ENCODE data around the gene LAMC3. TPM values are rescaled to one million over a fixed set of nuclear protein-coding genes. Genes with fewer than 3 reads are reported as not detected.

LAMC3 gene
- total RNA-seq, 2 donors from 2014 or later = 3.9 to 16.8 TPM

- no peak overlapping the region for H3K27ac ChIP-seq
- intact Hi-C loops (cut with DNase I) = no loop called here
- H3K4me3 ChIP-seq = no peak overlapping the region
- peak in 1 of 7 experiments; percentile 6 for TF ChIP-seq CTCF (IDR thresholded peaks at IDR 0.05)
- no peak for TF ChIP-seq POLR2A (IDR thresholded peaks at IDR 0.05)
- H3K36me3 ChIP-seq (replicated peaks in 1 of 2; ENCODE audit: insufficient read depth in 1 of 2, low read depth in 2 of 2) = no peaks in the 10 kb centered on the region
- no peaks in the 10 kb centered on the region for H3K4me1 ChIP-seq
- H3K27me3 ChIP-seq = no peaks in the 10 kb centered on the region
- ATAC-seq = no peak
- 57 to 74% methylated on average over 6 of the region's 6 CpGs for WGBS, 2 donors
- DNase-seq = no peak
- no peaks in the 10 kb centered on the region for H3K9me3 ChIP-seq
These were observed 9.6 kb downstream of the LAMC3 start for GRCh38 chr9:131018621-131019020.

DNA sequence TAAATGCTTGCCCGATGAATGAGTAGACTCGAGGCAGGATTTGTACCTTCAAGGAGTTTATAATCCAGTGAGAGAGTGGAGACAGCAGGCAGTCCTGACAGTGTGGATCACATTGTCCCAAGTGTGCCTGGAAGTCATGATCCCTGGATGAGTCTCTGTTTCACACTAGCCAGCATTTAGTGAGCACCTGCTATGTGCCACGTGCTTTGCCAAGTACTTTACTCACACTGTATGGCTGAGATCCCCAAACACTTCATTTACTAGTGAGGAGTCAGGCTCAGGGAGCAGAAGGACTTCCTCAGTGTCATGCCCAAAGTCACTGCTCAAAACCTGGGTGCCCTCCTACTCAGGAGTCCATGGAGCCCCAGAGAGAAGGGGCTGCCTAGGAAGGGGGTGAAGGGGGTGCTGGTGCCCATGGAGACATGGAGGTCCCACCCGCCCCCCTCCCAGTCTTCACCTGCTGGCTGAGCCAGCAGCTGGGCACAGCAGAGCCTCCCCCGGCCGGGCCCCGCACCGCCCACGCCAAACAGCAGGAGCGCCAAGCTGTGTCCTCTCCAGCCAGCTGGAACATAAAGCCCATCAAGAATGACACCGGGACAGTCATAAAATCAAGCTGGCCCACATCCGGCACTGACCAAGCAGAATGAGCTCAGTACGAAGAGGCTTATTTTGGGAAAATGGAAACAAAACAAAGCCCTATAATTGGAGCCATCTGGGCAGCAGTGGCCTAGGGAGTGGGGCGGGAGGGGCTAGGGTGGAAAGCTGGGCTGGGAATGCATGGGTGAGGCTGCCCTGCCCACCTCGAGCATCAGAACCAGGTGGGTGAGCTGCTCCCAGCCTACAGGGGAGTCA lies 10.6 kb downstream of the LAMC3 start:
- H3K27ac ChIP-seq = peak overlapping the region in 1 of 4 donors; percentile 43
- WGBS, 2 donors = 78 to 85% methylated on average over 13 to 14 of the region's 15 CpGs
- H3K4me3 ChIP-seq = no peak overlapping the region
- H3K9me3 ChIP-seq = no peaks in the 10 kb centered on the region
- ATAC-seq (peak; percentile 53), DNase-seq (no peak)
- H3K36me3 ChIP-seq (replicated peaks in 1 of 2; ENCODE audit: insufficient read depth in 1 of 2, low read depth in 2 of 2) = no peaks in the 10 kb centered on the region
- TF ChIP-seq POLR2A (IDR thresholded peaks at IDR 0.05) (no peak), CTCF (IDR thresholded peaks at IDR 0.05) (no peak)
- no peaks in the 10 kb centered on the region for H3K4me1 ChIP-seq
- H3K27me3 ChIP-seq = no peaks in the 10 kb centered on the region
- intact Hi-C loops (cut with DNase I) = no loop called here

GRCh38 chr9:131020388-131020787 lies 11.4 kb downstream of the LAMC3 start:
- peak overlapping the region in 1 of 4 donors; percentile 43 for H3K27ac ChIP-seq
- H3K9me3 ChIP-seq = no peaks in the 10 kb centered on the region
- intact Hi-C loops (cut with DNase I) = no loop called here
- H3K4me1 ChIP-seq = no peaks in the 10 kb centered on the region
- no peak for TF ChIP-seq POLR2A (IDR thresholded peaks at IDR 0.05)
- no peak for TF ChIP-seq CTCF (IDR thresholded peaks at IDR 0.05)
- WGBS, 2 donors = 49 to 53% methylated on average over 2 of the region's 2 CpGs
- ATAC-seq (peak; percentile 36), DNase-seq (no peak)
- no peaks in the 10 kb centered on the region for H3K36me3 ChIP-seq (replicated peaks in 1 of 2; ENCODE audit: insufficient read depth in 1 of 2, low read depth in 2 of 2)
- no peaks in the 10 kb centered on the region for H3K27me3 ChIP-seq
- H3K4me3 ChIP-seq = no peak overlapping the region

- Histone ChIP-seq H3K36me3 (replicated peaks in 1 of 2; ENCODE audit: insufficient read depth in 1 of 2, low read depth in 2 of 2) (no peaks in the 10 kb centered on the region), H3K27ac (no peak overlapping the region), H3K4me1 (no peaks in the 10 kb centered on the region), H3K4me3 (no peak overlapping the region), H3K9me3 (no peaks in the 10 kb centered on the region), H3K27me3 (no peaks in the 10 kb centered on the region)
- no peak for ATAC-seq
- intact Hi-C loops (cut with DNase I) = no loop called here
- no peak for DNase-seq
- 59 to 74% methylated on average over 7 of the region's 7 CpGs for WGBS, 2 donors
- TF ChIP-seq POLR2A (IDR thresholded peaks at IDR 0.05) = no peak
These were observed 11.9 kb downstream of the LAMC3 start for GRCh38 chr9:131020862-131021261.

- Histone ChIP-seq H3K4me1 (no peaks in the 10 kb centered on the region), H3K9me3 (no peaks in the 10 kb centered on the region), H3K27me3 (no peaks in the 10 kb centered on the region), H3K36me3 (replicated peaks in 1 of 2; ENCODE audit: insufficient read depth in 1 of 2, low read depth in 2 of 2) (no peaks in the 10 kb centered on the region), H3K27ac (no peak overlapping the region), H3K4me3 (no peak overlapping the region)
- ATAC-seq = no peak
- intact Hi-C loops (cut with DNase I) = no loop called here
- 73 to 78% methylated on average over 6 to 7 of the region's 7 CpGs for WGBS, 2 donors
- TF ChIP-seq POLR2A (IDR thresholded peaks at IDR 0.05) = no peak
- DNase-seq = no peak
These were observed 12.8 kb downstream of the LAMC3 start for GRCh38 chr9:131021785-131022184.
